Stimulated activated CD4-positive, alpha-beta T cell treated with anti-CD3 and anti-CD28 coated beads, Interleukin-15, amount 100 ng/mL, for 24 hours (primary cell): Measurements from ENCODE around the gene ARV1.
"Not testable (repeated sequence)": the region's sequence is repeated elsewhere in the genome, so short reads cannot be mapped to it uniquely, and the experiment has no call there.

Experiments
- DNase-seq: peaks from one replicate; pipeline ENCODE4 v3.0.0-alpha.2; 2020

Gene ARV1

GRCh38 chr1:231020139-231020601 is 41.3 kb downstream of the ARV1 start:
- DNase-seq: no peak

GRCh38 chr1:231020816-231021215 is 41.9 kb downstream of the ARV1 start:
- DNase-seq: no peak

DNA sequence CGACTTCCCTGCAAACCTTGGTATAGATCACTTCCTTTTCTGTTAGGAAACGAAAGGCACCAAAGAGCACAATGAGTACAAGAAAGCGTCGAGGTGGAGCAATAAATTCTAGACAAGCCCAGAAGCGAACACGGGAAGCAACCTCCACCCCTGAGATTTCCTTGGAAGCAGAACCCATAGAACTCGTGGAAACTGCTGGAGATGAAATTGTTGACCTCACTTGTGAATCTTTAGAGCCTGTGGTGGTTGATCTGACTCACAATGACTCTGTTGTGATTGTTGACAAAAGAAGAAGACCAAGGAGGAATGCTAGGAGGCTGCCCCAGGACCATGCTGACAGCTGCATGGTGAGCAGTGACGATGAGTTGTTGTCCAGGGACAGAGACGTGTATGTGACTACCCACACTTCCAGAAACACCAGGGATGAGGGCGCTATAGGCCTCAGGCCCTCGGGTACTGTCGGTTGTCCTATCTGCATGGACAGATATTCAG is 42.7 kb downstream of the ARV1 start:
- no peak for DNase-seq

DNA sequence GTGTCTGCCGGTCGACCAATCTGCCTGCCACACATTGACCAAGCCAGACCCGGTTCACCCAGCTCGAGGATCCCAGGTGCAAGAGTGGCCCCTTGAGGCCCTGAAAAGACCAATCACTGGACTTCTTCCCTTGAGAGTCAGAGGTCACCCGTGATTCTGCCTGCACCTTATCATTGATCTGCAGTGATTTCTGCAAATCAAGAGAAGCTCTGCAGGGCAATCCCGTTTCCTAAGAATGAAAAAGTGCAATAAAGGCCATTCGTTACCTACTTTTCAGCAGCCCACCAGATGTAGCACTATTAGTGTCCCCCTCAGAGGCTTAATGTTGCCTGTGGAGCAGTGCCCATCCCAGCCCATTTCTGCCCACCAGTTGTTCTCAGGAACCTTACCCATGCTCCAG is 43.6 kb downstream of the ARV1 start:
- DNase-seq: not testable (repeated sequence)

- no peak for DNase-seq
These were observed 44.3 kb downstream of the ARV1 start for GRCh38 chr1:231023150-231023549.

- DNase-seq: no peak
These were observed 47.7 kb downstream of the ARV1 start for GRCh38 chr1:231026576-231026975.

DNA sequence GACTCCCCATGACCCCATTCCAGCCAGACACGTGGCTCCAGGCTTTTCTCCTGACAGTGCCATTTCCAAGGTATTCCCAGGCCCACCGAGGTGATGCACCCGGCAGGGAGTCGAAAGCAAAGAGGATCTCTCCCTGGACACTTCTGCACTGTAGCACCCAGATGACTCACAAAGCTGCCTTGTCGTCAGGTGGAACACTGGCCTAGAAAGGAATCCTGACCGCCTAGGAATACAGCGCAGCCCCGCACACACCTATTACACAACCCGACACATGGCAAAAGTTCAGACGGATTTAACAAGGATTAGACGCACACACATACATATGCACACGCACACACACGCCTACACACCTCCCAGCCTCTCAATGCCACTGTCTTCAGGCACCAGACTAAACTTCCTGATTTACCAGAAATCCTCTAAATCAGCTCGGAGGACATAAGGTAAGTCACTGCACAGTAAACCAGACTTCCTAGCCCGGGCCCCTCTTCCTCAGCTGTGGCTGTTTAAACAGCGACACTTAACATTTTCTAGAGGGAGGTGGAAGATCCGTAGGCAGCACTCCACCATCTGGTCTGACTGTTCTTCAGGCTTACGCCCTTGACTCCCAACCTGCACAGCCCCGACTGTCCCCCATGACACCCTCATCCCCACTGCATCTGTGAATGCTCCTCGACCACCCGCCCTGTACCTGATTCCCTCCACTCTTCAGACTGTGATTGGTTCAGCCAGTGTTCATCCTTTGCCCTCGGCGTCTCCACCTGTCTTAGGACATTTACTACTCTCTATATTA is 48.4 kb downstream of the ARV1 start:
- no peak for DNase-seq

- DNase-seq: no peak
These were observed 49.1 kb downstream of the ARV1 start for GRCh38 chr1:231027971-231028370.

DNA sequence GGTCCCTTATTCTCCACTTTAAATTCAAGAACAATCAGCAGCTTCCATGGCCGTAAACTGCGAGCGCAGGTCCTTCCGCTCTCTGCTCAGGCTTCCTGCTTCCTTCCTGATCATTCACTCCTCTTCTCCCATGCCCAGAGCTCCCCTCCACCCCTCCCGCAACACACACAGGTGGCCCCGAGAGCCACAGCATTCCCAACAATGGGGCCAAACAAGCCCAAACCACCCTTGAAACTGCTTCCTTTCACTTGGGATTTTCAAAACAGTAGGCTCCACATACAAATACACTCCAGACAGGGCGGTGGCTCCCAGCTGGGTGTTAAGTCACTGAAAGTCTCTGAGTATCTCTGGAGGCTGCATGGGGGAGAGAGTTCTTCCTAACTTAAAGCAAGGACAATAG is 49.8 kb downstream of the ARV1 start:
- DNase-seq: no peak

GRCh38 chr1:231029247-231029646 is 50.4 kb downstream of the ARV1 start:
- DNase-seq: not testable (repeated sequence)

GRCh38 chr1:231029841-231030240 is 50.9 kb downstream of the ARV1 start:
- DNase-seq: no peak

DNA sequence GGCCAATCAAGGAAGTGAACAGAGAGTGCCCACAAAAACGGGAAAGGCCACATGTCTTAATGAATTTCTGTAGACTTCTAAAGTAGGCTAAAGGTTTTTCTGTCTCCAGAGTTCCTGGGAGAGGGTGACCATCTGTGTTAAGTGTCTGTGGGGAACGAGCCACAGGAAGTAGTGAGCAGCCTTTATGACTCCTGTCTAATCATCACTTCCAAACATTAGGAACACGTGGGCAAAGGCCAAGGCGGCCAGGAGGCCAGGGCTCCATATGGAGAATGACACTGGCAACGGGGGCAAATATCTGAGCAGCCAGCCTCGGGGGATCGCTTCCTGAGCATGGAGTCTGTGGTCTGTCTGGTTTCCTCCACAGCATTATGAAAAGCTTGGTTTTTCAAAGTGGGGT is 54.1 kb downstream of the ARV1 start:
- DNase-seq: no peak

DNA sequence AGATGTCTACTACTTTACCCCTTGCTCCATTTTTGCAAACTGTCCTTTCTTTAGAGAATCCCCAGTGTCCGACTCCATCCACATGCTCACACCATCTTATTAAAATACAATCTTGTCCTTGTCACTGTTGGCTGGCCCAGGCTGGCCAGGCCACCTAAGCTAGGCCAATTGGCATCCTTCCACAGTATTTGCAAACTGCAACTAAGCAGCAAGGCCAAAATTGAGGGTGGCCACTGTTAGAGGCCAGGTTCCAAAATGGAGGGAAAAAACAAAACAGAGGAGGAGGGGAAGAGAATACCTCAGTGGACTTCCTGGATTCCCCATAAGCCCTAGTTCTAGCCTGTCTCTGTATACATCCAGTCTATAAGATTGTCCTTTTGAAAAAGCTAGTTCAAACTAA is 56.9 kb downstream of the ARV1 start:
- DNase-seq: no peak

- DNase-seq: no peak
These were observed 57.5 kb downstream of the ARV1 start for GRCh38 chr1:231036416-231036815.

- no peak for DNase-seq
These were observed 59.0 kb downstream of the ARV1 start for GRCh38 chr1:231037585-231038517.

DNA sequence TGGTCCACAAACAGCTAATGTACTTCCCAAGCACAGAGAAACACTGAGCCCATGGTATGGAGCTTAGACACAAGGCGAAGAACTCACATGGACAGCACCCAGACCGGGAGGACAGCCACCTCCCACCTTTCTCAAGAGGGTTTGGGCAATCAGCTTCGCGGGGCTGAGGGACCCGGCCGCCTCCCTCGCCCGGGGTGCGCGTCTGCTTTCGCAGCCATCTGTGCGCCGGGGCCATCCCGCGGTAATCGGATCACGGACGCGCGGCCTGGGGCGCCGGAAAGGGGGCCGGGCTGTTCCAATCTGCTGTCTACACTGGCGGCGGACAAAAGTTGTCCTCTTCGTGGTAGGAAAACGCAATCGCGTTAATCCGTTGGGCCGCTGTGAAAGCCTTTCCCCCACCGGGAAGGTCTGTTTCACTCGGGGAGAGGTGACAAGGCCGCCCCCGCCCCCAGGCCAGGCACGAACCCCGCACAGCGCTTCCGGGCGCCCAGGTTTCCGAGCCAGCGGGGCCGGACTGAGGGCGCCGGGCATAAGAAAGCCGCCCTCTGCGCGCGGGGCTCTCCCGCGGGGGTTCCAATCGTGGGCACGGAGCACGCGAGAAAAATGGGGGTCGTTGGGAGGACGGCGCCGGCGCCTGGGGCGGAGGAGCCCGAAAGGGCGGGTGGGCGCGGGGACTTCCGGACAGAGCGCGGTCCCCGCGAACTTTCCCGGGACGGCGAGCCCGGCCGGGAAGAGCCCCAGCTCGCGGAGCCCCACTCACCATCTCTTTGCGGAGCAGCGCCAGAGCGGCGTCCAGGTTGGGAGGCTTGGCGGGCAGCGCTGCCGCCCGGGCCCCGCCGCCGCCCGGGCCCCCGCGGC is 60.5 kb downstream of the ARV1 start:
- DNase-seq: peak; percentile 66

DNA sequence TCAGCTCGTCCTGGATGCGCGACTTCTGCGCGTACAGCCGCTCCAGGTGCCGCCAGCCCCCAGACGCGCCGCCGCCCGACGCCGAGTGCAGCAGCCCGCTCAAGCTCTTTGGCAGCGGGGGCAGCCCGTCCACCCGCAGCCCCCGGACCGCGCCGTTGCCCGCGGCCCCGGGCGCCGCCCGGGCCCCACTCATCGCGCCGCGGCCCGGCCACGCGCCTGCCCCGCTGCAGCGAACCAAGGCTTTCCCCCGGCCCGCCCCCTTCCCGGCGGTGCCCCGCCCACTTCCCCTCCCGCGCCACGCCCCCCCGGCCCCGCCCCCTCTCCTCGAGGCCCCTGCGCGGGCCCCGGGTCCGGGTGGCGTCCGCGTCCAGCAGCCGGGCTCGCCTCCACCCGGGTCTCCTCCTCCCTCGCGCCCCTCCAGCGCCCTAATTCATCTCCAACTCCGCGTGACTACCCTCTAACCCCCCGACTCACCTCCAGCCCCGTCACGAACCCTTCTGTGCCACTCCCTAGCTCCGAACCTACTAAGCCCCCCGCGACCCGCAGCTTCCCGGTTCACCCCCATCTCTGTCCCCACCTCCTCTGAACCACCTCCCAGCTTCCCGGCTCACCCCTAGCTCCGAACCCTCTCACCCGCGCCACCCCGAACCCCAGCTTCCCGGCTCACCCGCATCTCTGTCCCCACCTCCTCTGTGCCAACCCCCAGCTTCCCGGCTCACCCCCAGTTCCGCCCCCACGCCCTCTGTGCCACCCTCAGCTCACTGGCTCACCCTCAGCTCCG is 61.3 kb downstream of the ARV1 start, which contains the start of gene FAM89A:
FAM89A (minus strand) TSS at position 236 of the 781 bp plus-strand sequence; CDS start at position 193, 43 bp downstream.
- DNase-seq: peak; percentile 82

- DNase-seq: no peak
These were observed 62.2 kb downstream of the ARV1 start for GRCh38 chr1:231040800-231041718.

DNA sequence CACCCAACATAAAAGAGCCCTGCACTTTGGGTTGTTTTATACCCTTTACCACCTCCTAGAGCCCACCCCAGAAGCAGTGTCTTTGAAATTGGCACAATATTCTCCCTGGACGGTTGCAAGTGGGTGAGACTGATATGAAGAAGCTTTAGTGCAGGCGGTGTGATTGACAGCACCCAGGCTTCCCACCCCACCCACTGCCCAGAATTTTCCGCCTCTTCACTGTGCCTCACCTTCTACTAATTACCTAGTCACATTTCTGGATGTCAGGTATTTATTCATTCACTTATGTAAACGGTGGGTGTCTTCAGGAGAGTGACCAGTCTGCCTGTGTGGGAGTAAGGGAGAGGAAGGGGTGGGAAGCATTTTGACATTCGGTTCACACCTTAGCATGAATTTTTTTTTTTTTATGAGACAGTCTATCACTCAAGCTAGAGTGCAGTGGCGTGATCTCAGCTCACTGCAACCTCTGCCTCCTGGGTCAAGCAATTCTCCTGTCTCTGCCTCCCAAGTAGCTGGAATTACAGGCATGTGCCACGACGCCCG is 62.9 kb downstream of the ARV1 start:
- no peak for DNase-seq

- DNase-seq: no peak
These were observed 65.7 kb downstream of the ARV1 start for GRCh38 chr1:231044588-231044987.
